RWPE1 (cell line): Measurements from ENCODE around the gene FRMD3.

Experiments used
- CTCF ChIA-PET: fragments of 350-600 bp; sonication (Branson Sonifier 250); formaldehyde crosslinking; extraction: SDS; loops from one replicate; lab custom pipeline; 2021; lab: Yijun Ruan, JAX
- POLR2A ChIA-PET: fragments of 400-600 bp; formaldehyde crosslinking; extraction: SDS; loops from one replicate; lab custom pipeline; 2020; ENCODE audit warnings: antibody characterized with exemption; ENCODE audit not compliant: low non-redundant PET; lab: Yijun Ruan, JAX
- DNase-seq: peaks from one replicate; pipeline ENCODE4 v3.0.0; 2012; ENCODE audit warnings: low spot score
- H3K27ac ChIP-seq: fragments of 450-650 bp; 2 replicates; pipeline ENCODE4 v1.5.1; 2017
- CTCF ChIP-seq: fragments of 450-650 bp; conservative IDR thresholded peaks from 2 replicates; pipeline ENCODE4 v1.5.1; 2017; ENCODE audit warnings: low read depth, mild to moderate bottlenecking

FRMD3 gene

GRCh38 chr9:83327323-83327722 is 210.9 kb downstream of the FRMD3 start:
- POLR2A ChIA-PET: no interaction called here
- no peak overlapping the region for H3K27ac ChIP-seq
- DNase-seq: no peak
- CTCF ChIA-PET: no interaction called here
- TF ChIP-seq CTCF: no peak

- CTCF ChIA-PET: interaction anchor here (0.9 kb wide), 1 partner anchor 103 kb away, joined by 5 read pairs; no protein-coding TSS in a partner anchor
- TF ChIP-seq CTCF: no peak
Measured at GRCh38 chr9:83323148-83323547, 215.1 kb downstream of the FRMD3 start.

GRCh38 chr9:83322438-83322837 is 215.8 kb downstream of the FRMD3 start:
- POLR2A ChIA-PET: no interaction called here
- CTCF ChIA-PET: interaction anchor here (0.9 kb wide), 1 partner anchor 102 kb away, joined by 5 read pairs; no protein-coding TSS in a partner anchor
- TF ChIP-seq CTCF: no peak

More at GRCh38 chr9:83323148-83323547, 215.1 kb downstream of the FRMD3 start:
- no peak for DNase-seq
- H3K27ac ChIP-seq: no peak overlapping the region
- POLR2A ChIA-PET: no interaction called here

GRCh38 chr9:83317244-83317643 is 221.0 kb downstream of the FRMD3 start:
- no peak for DNase-seq
- no peak for TF ChIP-seq CTCF
- POLR2A ChIA-PET: no interaction called here
- CTCF ChIA-PET: interaction anchor here (0.6 kb wide), 1 partner anchor 319 kb away, joined by 3 read pairs; no protein-coding TSS in a partner anchor
- no peak overlapping the region for H3K27ac ChIP-seq

More at GRCh38 chr9:83322438-83322837, 215.8 kb downstream of the FRMD3 start:
- no peak for DNase-seq
- no peak overlapping the region for H3K27ac ChIP-seq

- no peak for DNase-seq
- no peak overlapping the region for H3K27ac ChIP-seq
- ChIA-PET POLR2A (no interaction called here), CTCF (no interaction called here)
- no peak for TF ChIP-seq CTCF
Measured at GRCh38 chr9:83315649-83316048, 222.6 kb downstream of the FRMD3 start.

GRCh38 chr9:83313781-83314180 is 224.4 kb downstream of the FRMD3 start:
- POLR2A ChIA-PET: no interaction called here

More at GRCh38 chr9:83313781-83314180, 224.4 kb downstream of the FRMD3 start:
- no peak overlapping the region for H3K27ac ChIP-seq
- no peak for DNase-seq
- TF ChIP-seq CTCF: no peak
- CTCF ChIA-PET: no interaction called here
